ENCODE data around the gene SLC7A7. TPM values are rescaled to one million over a fixed set of nuclear protein-coding genes. Genes with fewer than 3 reads are reported as not detected.

SLC7A7 gene
- total and polyA plus RNA-seq, 2 of the 13 experiments (the other 11 are each of a cell fraction or from before 2014, with no cell fraction given) = 0.13 to 0.63 TPM

DNA sequence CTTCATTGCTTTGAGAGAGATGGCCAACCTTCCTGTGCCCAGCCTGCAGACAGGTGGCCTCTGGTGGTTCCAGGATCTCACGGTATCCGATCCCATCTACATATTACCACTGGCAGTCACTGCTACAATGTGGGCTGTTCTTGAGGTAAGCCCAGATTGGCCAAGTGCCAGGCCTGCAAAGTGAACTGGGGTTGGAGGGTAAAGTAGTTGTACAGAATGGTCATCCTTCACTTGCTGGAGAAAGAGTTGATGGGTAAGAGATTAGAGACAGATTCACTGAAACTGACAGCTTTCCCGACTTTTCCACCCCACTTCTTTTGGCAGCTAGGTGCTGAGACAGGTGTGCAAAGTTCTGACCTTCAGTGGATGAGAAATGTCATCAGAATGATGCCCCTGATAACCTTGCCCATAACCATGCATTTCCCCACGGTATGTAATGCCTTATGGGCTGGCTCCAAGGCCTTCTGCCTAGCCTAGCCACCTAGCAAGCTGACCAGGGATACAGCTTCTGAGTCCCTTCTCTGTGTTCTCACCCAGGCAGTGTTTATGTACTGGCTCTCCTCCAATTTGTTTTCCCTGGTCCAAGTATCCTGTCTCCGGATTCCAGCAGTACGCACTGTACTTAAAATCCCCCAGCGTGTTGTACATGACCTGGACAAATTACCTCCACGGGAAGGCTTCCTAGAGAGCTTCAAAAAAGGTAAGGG is 44.6 kb downstream of the SLC7A7 start:
- FAIRE-seq = no peak
- CTCF ChIA-PET (ENCODE audit: low intra/inter-chr PET ratio, low total read pairs) = no interaction called here
- in situ Hi-C loops (cut with HindIII; ENCODE audit: extremely low pct_ligation_motif_present, low pct_unique_long_range_greater_than_20kb) = loop anchor here (10.0 kb wide), 1 partner anchor 84 kb away; no protein-coding TSS in a partner anchor
- TF ChIP-seq, protein P1, sequence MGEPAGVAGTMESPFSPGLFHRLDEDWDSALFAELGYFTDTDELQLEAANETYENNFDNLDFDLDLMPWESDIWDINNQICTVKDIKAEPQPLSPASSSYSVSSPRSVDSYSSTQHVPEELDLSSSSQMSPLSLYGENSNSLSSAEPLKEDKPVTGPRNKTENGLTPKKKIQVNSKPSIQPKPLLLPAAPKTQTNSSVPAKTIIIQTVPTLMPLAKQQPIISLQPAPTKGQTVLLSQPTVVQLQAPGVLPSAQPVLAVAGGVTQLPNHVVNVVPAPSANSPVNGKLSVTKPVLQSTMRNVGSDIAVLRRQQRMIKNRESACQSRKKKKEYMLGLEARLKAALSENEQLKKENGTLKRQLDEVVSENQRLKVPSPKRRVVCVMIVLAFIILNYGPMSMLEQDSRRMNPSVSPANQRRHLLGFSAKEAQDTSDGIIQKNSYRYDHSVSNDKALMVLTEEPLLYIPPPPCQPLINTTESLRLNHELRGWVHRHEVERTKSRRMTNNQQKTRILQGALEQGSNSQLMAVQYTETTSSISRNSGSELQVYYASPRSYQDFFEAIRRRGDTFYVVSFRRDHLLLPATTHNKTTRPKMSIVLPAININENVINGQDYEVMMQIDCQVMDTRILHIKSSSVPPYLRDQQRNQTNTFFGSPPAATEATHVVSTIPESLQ (CRISPR knock-in tag; conservative IDR thresholded peaks at IDR 0.05) = no peak
- TF ChIP-seq SMAD1 (CRISPR knock-in tag; IDR thresholded peaks at IDR 0.05; ENCODE audit: borderline replicate concordance, low read depth) (0 out of 2 replicates have a peak, but pooled peaks have one; percentile 81), POLR2A (IDR thresholded peaks at IDR 0.05; ENCODE audit: insufficient read depth in 1 of 2, low read depth in 2 of 2, low read length in 2 of 2) (peak; percentile 18 to 44; a peak in 2 of 4 replicates), ZIK1 (CRISPR knock-in tag; IDR thresholded peaks at IDR 0.05; ENCODE audit: borderline replicate concordance, low read depth) (no peak), ZFY (CRISPR knock-in tag; IDR thresholded peaks at IDR 0.05) (no peak), AKAP8 (CRISPR knock-in tag; IDR thresholded peaks at IDR 0.05) (no peak), SOX6 (IDR thresholded peaks at IDR 0.05) (no peak), SOX6 (CRISPR knock-in tag; IDR thresholded peaks at IDR 0.05) (no peak), LCORL (IDR thresholded peaks at IDR 0.05) (peak; percentile 57; the same call in 1 of the 2 replicates), LCORL (CRISPR knock-in tag; IDR thresholded peaks at IDR 0.05) (no peak), SP5 (CRISPR knock-in tag; IDR thresholded peaks at IDR 0.05; ENCODE audit: borderline replicate concordance, low read depth) (no peak), NFE2L1 (CRISPR knock-in tag; IDR thresholded peaks at IDR 0.05; ENCODE audit: borderline replicate concordance) (0 out of 2 replicates have a peak, but pooled peaks have one; percentile 55), ZNF569 (CRISPR knock-in tag; IDR thresholded peaks at IDR 0.05; ENCODE audit: borderline replicate concordance) (no peak), NFYB (CRISPR knock-in tag; IDR thresholded peaks at IDR 0.05) (0 out of 2 replicates have a peak, but pooled peaks have one; percentile 3), RBM22 (optimal IDR thresholded peaks at IDR 0.05; ENCODE audit: low read length) (peak; percentile 61), NCOA2 (CRISPR knock-in tag; IDR thresholded peaks at IDR 0.05) (no peak)
- TF ChIP-seq, protein P2, sequence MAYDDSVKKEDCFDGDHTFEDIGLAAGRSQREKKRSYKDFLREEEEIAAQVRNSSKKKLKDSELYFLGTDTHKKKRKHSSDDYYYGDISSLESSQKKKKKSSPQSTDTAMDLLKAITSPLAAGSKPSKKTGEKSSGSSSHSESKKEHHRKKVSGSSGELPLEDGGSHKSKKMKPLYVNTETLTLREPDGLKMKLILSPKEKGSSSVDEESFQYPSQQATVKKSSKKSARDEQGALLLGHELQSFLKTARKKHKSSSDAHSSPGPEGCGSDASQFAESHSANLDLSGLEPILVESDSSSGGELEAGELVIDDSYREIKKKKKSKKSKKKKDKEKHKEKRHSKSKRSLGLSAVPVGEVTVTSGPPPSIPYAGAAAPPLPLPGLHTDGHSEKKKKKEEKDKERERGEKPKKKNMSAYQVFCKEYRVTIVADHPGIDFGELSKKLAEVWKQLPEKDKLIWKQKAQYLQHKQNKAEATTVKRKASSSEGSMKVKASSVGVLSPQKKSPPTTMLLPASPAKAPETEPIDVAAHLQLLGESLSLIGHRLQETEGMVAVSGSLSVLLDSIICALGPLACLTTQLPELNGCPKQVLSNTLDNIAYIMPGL (CRISPR knock-in tag; IDR thresholded peaks at IDR 0.05; ENCODE audit: borderline replicate concordance in 1 of 2, low read depth in 1 of 2) = no peak
- TF ChIP-seq, protein P3, sequence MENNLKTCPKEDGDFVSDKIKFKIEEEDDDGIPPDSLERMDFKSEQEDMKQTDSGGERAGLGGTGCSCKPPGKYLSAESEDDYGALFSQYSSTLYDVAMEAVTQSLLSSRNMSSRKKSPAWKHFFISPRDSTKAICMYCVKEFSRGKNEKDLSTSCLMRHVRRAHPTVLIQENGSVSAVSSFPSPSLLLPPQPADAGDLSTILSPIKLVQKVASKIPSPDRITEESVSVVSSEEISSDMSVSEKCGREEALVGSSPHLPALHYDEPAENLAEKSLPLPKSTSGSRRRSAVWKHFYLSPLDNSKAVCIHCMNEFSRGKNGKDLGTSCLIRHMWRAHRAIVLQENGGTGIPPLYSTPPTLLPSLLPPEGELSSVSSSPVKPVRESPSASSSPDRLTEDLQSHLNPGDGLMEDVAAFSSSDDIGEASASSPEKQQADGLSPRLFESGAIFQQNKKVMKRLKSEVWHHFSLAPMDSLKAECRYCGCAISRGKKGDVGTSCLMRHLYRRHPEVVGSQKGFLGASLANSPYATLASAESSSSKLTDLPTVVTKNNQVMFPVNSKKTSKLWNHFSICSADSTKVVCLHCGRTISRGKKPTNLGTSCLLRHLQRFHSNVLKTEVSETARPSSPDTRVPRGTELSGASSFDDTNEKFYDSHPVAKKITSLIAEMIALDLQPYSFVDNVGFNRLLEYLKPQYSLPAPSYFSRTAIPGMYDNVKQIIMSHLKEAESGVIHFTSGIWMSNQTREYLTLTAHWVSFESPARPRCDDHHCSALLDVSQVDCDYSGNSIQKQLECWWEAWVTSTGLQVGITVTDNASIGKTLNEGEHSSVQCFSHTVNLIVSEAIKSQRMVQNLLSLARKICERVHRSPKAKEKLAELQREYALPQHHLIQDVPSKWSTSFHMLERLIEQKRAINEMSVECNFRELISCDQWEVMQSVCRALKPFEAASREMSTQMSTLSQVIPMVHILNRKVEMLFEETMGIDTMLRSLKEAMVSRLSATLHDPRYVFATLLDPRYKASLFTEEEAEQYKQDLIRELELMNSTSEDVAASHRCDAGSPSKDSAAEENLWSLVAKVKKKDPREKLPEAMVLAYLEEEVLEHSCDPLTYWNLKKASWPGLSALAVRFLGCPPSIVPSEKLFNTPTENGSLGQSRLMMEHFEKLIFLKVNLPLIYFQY (CRISPR knock-in tag; IDR thresholded peaks at IDR 0.05; ENCODE audit: borderline replicate concordance) = no peak

More for the DNA sequence above, 44.6 kb downstream of the SLC7A7 start:
- ATAC-seq = no peak
- no peak overlapping the region for H3K9ac ChIP-seq (ENCODE audit: insufficient read depth, low read depth, low read length)
- POLR2A ChIA-PET = no interaction called here
- H3K79me2 ChIP-seq (ENCODE audit: insufficient read depth, low read length) = peaks cover 23% of the 10 kb centered on the region
- H3K27me3 ChIP-seq (ENCODE audit: control insufficient read depth in 1 of 2, insufficient read depth in 2 of 2, low read length in 2 of 2) = no peaks in the 10 kb centered on the region; a peak in 1 of 5 replicates
- H2AFZ ChIP-seq (ENCODE audit: low read length) = no peak overlapping the region
- DNase-seq (ENCODE audit: low spot score) = no peak
- no peaks in the 10 kb centered on the region for H4K20me1 ChIP-seq (ENCODE audit: insufficient read depth, low read length)
- intact Hi-C loops (cut with micrococcal nuclease; ENCODE audit: unreplicated experiment) = no loop called here
- no peak overlapping the region for H3K27ac ChIP-seq (ENCODE audit: extremely low read length, insufficient read depth, low read length)
- BruUV-seq (replicated peaks) = no TSS peak
- no peak overlapping the region for H3K4me3 ChIP-seq (replicated peaks in 1 of 3; ENCODE audit: insufficient read depth in 1 of 3, low read depth in 2 of 3, low read length in 3 of 3)
- peaks cover 32 to 41% of the 10 kb centered on the region in 2 experiments for H3K36me3 ChIP-seq (replicated peaks in 1 of 2; ENCODE audit: control insufficient read depth in 1 of 2, insufficient read depth in 2 of 2, low read length in 2 of 2)
- H3K4me1 ChIP-seq (ENCODE audit: insufficient read depth, low read length) = peaks cover 33% of the 10 kb centered on the region
- no peak overlapping the region for H3K4me2 ChIP-seq (ENCODE audit: low read depth, low read length)
- no peaks in the 10 kb centered on the region for H3K9me3 ChIP-seq (ENCODE audit: low read length)
- WGBS (ENCODE audit: low lambda C conversion rate) = 94% methylated on average over 8 of the region's 8 CpGs

Measured in HepG2 (cell line).